Stimulated activated CD4-positive, alpha-beta T cell treated with anti-CD3 and anti-CD28 coated beads, Interleukin-15, amount 100 ng/mL, for 1 hour (primary cell): ENCODE results near the gene KIF1B.
"Not testable (repeated sequence)": the region's sequence is repeated elsewhere in the genome, so short reads cannot be mapped to it uniquely, and the experiment has no call there.

Source experiments
- DNase-seq, 2 donors: peaks; one replicate each; pipeline ENCODE4 v3.0.0-alpha.2; 2020; ENCODE audit warnings: low read depth in 1 of 2, low spot score in 1 of 2

KIF1B gene

DNA sequence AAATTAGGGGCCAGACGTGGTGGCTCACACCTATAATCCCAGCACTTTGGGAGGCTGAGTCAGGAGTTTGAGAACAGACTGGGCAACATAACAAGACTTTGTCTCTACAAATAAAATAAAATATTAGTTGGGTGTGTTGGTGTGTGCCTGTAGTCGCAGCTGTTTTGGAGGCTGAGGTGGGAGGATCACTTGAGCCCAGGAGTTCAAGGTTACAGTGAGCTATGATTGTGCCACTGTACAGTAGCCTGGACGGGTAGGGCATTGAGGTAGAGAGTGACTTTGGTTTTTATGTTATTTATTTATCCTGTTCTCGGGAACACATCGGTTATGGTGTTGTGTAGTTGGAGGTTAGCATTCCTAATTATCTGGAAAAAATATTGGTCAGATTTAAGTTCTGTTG lies 19.5 kb downstream of the KIF1B start:
- DNase-seq = no peak

DNA sequence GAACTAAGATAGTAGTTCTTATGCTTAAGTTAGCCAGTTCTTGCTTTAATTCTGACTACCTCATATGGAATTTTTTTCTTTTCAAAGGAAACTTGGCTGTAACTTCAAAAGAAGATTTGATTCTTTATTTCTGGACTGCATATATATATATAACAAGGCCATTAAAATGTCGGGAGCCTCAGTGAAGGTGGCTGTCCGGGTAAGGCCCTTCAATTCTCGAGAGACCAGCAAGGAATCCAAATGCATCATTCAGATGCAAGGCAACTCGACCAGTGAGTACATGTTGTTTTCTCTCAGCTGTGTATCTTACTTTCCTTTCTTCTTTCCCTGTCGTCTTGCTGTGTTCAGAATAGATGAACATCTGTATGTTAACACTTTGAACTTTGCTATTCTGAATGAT lies 21.8 kb downstream of the KIF1B start:
- DNase-seq = no peak

DNA sequence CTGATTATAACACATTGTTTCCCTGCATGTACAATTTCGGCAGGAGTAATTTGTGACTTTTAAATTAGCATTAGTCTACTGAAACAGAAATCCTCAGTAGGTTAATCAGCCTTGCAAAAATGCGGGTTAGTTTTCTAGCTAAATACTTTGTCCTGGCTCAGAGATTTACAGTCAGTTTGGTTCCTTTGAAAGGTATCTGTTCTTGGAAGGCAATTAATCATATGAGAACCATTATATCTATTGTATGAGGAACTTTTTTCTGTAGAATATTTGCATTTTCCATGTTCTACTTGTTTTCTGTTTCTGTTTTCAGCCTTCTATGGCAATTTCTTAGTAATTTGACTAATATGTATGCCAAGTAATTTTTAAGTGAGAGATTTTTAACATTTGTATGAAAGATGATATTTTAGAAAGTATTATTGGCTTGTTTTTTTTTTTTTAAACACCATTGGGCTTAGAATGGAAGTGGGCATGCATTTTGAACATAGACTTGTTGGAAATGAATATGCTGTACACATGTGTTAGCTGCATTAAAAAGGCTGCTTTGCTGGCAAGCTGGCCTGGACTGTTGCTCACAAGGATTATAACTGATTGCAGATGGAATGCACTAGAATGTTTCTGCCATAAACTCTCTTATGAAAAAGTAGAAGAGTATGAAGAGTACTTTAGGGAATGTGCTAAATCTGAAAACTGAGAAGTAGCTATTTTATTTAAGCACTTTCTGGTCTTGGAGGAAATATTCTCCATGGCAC lies 26.2 kb downstream of the KIF1B start:
- DNase-seq = no peak

DNA sequence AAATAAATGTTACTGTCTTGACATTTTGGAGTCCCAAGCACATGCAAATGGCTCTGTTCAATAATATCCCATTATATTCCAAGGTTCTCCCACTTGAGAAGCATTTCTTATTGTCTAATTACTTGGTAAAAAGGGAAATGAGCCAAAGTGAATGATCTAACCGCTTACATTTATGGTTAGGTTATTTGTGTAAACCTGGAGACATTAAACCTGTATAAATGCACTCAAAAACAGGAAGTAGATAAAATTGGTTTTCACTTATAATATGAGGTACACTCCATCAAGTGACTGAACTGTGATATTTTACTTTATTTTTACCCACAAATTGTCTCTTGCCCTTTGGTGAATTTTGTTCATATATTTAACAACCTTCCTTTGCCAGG lies 26.8 kb downstream of the KIF1B start:
- no peak for DNase-seq

DNA sequence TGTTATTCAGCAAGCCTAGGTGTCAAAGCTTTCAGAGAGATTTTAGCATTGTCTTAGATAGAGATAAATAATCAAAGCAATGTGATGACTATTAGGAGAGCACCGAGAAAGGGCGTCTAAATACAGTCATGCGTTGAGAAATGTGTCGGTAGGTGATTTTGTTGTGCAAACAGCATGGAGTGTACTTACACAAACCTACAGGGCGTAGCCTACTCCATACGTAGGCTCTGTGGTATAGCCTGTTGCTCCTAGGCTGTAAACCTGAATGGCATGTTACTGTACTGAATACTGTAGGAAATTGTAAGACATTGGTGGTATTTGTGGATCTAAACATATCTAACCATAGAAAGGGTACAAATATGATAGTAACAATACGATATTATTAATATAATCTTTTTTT lies 31.8 kb downstream of the KIF1B start:
- no peak for DNase-seq

DNA sequence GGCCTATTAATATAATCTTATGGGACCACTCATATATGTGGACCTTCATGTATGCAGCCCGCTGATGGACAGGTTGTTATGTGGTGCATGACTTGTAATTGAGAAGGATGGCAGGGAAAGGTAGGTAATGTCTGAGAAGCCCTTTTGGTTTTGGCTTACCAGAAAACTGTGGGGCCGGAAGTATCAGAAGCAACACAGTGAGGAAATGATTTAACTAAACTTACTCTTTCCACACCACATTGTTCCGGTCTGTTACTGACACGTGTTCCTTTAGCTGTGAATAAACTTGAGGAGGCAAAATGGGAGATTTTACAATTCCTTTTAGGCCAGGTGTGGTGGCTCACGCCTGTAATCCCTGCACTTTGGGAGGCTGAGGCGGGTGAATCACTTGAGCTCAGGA lies 32.4 kb downstream of the KIF1B start:
- no peak for DNase-seq

DNA sequence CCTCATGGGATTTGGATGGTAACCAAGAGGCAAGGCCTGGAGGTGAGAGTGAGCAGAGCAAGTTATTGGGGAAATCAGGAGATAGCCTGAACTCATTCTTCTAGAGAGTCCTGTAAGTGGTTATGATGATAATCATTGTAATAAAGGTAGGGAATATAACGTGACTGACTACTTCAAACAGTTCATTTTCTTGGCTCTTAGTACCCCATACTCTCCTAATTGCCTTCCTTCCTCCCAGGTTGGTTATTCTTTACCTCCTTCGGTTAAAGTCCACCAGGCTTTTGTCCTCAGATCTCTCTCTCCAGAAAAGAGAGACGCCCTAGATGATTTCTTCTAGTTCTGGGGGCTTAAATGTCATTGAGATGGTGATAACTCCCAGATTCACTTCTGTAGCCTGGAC lies 35.3 kb downstream of the KIF1B start:
- DNase-seq = no peak

DNA sequence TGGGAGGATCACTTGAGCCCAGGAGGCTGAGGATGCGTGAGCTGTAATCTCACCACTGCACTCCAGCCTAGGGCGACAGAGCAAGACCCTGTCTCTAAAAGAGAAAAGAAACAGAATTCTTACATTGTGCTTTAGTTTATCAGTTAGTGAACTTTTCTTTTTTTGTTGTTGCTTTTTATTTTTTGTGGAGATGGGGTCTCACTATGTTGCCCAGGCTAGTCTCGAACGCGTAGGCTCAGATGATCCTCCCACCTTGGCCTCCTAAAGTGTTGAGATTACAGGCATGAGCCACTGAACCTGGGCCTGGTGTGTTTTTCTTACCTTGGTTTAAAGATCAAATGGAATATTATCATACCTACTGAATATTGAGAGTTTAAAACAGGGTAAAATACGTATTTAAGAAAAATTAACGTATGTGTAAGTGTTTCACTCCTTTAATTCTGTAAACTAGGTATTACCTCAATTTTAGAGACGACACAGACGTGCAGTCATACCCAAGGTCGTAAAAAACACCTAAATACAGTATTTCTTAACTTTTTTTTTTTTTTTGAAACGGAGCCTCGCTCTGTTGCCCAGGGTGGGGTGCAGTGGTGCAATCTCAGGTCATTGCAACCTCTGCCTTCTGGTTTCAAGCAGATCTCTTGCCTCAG lies 39.6 kb downstream of the KIF1B start:
- DNase-seq = no peak

DNA sequence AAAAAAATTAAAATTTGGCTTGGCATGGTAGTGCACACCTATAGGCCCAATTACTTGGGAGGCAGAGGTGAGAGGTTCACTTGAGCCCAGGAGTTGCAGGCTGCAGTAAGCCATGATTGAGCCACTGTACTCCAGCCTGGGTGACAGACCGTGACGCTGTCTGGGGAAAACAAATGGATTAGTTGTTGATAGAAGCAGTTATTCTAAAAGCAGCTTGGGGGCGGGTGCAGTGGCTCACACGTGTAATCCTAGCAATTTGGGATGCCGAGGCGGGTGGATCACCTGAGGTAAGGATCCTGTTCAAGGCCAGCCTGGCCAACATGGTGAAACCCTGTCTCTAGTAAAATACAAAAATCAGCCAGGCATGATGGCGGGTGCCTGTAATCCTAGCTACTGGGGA lies 40.3 kb downstream of the KIF1B start:
- DNase-seq = no peak

DNA sequence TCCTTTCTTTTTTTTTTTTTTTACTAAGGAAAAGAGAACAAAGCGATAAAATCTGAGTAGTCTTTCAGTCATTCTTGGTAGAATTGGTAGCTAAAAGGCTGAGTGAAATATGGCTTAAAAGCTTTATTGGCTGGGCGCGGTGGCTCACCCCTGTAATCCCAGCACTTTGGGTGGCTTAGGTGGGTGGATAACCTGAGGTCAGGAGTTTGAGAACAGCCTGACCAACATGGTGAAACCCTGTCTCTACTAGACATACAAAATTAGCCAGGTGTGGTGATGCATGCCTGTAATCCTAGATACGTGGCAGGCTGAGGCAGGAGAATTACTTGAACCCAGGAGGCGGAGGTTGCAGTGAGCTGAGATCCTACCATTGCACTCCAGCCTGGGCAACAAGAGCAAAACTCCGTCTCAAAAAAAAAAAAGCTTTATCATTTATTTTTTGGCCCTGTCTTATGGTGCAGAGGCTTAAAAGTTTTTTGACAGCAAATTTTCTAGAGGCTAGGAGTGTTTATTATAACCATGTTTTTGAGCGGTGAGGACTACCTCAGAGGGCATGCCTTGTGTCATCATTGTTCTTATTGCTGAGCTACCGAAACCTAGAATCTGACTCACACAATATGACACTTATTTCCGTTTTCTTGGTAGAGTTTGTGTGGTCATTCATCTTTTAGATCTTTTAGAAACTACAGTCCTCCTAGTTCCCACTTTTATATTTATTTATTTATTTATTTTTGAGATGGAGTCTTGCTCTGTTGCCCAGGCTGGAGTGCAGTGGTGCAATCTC lies 41.1 kb downstream of the KIF1B start:
- not testable (repeated sequence) for DNase-seq

DNA sequence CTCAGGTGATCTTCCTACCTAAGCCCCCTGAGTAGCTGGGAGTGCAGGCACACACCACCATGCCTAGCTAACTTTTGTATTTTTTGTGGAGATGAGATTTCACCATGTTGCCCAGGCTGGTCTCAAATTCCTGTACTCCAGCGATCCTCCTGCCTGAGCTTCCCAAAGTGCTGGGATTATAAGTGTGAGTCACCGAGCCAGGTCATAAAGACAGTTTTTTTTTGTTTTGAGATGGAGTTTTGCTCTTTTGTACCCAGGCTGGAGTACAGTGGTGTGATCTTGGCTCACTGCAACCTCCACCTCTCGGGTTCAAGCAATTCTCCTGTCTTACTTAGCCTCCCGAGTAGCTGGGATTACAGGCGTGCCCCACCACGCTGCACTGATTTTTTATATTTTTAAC lies 42.1 kb downstream of the KIF1B start:
- no peak for DNase-seq

DNA sequence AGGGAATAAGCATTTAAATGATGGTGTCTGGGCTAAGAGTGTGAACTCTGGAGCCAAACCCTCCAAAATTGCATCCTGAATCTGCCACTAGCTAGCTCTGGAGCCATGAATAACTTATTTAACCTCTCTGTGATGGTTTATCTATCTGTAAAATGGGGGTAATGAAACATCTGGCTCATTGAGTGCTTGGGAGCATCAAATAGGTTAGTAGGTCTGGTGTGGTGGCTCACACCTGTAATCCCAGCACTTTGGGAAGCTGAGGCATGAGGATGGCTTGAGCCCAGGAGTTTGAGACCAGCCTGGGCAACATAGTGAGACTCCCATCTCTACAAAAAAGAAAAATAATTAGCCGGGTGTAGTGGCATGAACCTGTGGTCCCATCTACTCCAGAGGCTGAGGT lies 42.8 kb downstream of the KIF1B start:
- no peak for DNase-seq

DNA sequence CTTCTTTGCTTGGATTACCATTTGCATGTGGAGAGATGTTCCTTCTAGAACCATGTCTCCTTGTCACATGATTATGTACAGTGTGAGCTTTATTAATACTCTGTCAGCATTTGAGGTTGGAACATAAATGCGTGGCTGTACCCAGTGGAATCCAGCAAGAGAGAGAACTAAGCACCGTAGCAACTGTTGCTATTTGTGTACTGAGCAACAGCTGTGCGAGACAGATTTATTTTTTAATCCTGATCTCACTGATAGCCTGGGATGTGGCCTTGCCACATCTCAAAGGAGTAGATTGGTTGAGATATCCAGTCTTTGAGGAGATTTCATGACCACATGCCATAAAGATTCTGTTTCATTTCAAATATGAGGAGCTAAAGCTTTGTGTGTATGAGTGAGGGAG lies 43.4 kb downstream of the KIF1B start:
- no peak for DNase-seq

DNA sequence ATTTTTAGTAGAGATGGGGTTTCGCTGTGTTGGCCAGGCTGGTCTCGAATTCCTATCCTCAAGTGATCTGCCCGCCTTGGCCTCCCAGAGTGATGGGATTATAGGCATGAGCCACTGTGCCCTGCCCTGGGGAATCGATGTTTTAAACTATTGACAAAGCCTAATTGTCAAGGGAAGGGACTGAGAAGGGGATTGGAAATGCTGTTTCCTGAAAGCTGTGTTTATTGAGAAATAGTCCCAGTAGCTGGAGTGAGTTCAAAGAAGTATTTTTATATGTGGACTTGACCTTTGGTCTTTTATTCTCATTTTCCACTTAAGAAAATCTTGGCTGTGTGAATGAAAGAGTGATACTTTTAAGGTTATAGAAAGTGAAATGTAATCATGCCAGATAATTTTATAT lies 47.5 kb downstream of the KIF1B start:
- no peak for DNase-seq

DNA sequence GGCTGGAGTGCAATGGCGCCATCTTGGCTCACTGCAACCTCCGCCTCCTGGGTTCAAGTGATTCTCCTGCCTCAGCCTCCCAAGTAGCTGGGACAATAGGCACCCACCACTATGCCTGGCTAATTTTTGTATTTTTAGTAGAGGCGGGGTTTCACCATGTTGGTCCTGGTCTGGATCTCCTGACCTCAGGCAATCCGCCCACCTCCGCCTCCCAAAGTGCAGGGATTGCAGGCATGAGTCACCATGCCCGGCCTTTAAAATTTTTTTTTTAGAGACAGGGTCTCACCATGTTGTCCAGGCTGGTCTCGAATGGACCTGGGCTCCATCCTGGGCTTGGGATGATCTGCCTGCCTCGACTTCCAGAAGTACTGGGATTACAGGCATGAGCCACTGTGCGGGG lies 49.2 kb downstream of the KIF1B start:
- DNase-seq = not testable (repeated sequence)

DNA sequence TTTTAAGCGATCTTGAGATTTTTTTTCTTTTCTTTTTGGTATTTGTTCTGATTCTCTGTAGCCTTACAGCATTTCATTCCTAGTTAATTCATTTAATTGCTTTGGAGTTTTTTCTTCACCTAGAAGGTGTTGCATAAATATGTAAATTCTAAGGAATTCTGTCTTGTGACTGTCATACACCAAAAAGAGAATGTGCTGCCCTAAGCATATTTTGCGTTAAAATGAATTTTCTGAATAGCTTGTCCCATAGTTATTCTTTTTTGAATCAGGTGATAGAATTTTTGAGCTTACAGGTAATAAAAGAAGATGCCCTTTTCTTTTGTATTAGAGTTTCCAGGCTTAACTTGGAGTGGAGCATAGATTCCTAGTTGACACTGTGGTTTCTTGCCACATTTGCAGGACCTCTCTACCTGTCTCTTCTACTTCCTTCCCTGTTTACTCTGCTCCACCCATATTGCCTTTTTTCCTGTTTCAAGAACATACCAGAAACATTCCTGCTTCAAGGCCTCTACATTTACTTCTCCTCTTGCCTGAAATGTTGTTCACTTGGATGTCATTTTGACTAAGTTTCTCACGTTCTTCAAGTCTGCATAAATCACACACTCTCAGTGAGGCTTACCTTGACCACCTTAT lies 53.2 kb downstream of the KIF1B start:
- DNase-seq = no peak

DNA sequence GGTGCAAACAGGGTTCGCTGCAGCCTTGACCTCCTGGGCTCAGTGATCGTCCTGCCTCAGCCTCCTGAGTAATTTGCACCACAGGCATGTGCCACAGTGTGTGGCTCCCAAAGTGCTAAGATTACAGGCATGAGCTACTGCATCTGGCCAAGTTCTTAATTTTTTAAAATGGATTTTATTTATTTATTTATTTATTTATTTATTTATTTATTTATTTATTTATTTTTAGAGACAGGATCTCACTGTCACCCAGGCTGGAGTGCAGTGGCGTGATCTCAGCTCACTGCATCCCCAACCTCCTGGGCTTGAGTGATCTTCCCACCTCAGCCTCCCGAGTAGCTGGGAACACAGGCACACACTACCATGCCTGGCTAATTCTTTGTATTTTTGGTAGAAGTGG lies 54.7 kb downstream of the KIF1B start:
- no peak for DNase-seq

DNA sequence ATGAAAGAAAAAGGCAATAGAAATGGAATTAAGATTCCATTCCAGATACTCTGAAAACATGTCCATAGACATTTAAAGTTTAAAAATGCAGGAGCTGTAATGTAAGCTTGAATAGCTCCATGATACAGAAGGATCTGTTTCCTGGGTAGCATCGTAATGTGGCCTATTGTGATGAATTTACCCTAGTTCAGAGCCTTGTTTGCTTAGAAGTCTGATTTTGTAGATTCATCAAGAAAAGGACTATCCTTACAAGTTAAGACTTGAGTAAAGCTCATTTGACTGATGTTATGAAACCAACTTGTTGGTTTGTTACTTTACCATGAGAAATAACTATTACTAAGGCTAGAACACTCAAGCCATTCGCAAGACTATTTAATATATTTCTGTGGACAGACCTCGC lies 55.5 kb downstream of the KIF1B start:
- no peak for DNase-seq

DNA sequence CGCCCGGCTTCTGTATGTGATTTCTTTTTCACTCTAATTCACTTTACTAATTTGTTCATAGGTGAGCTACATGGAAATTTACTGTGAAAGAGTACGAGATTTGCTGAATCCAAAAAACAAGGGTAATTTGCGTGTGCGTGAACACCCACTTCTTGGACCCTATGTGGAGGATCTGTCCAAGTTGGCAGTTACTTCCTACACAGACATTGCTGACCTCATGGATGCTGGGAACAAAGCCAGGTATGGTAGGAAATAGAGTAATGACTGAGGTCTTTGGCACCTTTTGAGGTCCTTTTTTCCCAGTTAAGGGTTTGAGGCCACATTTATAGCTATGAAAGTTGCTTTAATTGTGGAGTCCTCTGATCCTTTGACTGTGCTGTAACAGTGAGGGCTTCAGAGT lies 56.9 kb downstream of the KIF1B start:
- DNase-seq = no peak

DNA sequence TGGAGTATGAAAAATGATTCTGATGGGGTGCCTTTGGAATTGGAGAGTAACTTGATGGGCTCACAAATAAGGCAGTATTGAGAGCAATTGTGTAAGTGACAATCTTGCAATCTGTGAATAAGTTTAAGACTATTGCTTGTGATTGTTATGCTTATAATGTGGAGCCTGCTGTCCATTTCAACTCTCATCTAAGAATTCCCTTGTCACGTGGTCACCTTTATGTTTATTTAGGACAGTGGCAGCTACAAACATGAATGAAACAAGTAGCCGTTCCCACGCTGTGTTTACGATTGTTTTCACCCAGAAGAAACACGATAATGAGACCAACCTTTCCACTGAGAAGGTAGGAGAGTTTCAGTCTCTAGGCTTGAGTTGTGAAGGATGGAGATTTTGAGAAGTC lies 57.6 kb downstream of the KIF1B start:
- DNase-seq = no peak

DNA sequence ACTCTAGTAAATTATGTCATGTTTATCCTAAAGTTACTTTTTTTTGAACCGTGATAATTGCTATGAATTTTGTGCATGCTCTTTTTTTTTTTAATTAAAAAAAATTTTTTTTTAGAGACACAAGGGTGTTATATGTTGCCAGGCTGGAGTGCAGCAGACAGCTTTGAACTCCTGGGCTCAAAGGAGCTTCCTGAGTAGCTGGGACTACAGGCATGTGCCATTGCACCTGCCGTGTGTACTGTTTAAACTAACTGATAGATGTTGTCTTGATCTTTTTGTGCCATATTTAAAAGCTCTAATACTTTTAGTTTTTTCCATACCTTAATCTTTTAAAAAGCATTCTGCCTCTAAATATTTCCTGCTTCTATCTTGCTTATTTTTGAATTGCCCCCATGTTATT lies 60.7 kb downstream of the KIF1B start:
- DNase-seq = no peak

DNA sequence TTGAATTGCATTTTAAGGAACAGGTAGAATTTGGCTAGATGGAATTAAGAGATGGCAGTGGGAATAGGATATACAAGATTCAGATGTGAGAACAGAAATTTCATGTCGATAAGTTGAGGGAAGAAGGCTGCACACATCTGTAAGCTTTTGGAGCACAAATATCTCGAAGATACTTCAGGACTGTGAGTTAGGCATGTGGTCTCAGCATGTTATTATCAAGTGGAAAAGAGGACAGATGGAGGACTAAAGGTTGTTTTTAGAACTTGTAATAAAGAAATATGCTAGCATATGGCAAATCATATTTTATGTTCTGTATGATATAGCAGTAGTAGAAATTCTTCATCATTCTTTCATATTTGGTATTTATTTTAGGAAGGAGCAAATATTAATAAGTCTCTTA lies 61.5 kb downstream of the KIF1B start:
- no peak for DNase-seq
